Lower lobe of right lung (tissue), 2 donors: ENCODE data around the gene UBE2M. TPM values are rescaled to one million over a fixed set of nuclear protein-coding genes. Genes with fewer than 3 reads are reported as not detected.

Experiments
- ATAC-seq, 2 donors: fragments of 200-7000 bp; cut with Tn5 transposase; one replicate each; pipeline ENCODE4 v1.9.1; 2020 to 2022; ENCODE audit warnings: mild to moderate bottlenecking in 2 of 2, moderate library complexity in 2 of 2
- DNase-seq: peaks from one replicate; pipeline ENCODE4 v3.0.0-alpha.2; 2020
- H3K27ac ChIP-seq: fragments of 200-600 bp; one replicate; pipeline ENCODE4 v1.8.0; 2022
- H3K27me3 ChIP-seq: fragments of 200-600 bp; one replicate; pipeline ENCODE4 v1.8.0; 2022; ENCODE audit warnings: low read depth
- H3K36me3 ChIP-seq: fragments of 200-600 bp; one replicate; pipeline ENCODE4 v1.8.0; 2022; ENCODE audit warnings: mild to moderate bottlenecking
- H3K4me1 ChIP-seq: fragments of 200-600 bp; one replicate; pipeline ENCODE4 v1.8.0; 2022
- H3K4me3 ChIP-seq: fragments of 200-600 bp; one replicate; pipeline ENCODE4 v1.8.0; 2022; ENCODE audit warnings: mild to moderate bottlenecking
- H3K9me3 ChIP-seq: fragments of 200-600 bp; one replicate; pipeline ENCODE4 v1.8.0; 2022
- intact Hi-C: fragments of 100-400 bp; cut with DNase I; formaldehyde crosslinking; loops from one replicate; pipeline ENCODE4 v1.11.0; 2022
- total RNA-seq: library from RNA; stranded (reverse); fragmentation: NEBNext Ultra II Directional; extraction: Animal tissue kit (Norgen Biotek cat#: 25700); gene quantifications from one replicate; pipeline ENCODE4 v1.2.1, GENCODE V29; 2021
- TF ChIP-seq, protein P1 (sequence below): fragments of 200-600 bp; IDR thresholded peaks from one replicate; pipeline ENCODE4 v1.8.0; 2022; ENCODE audit warnings: antibody characterized with exemption, mild to moderate bottlenecking
- donor health status: DM: no; HTN: yes; CAD: no; lungs with severe emphysema.

The UBE2M gene
- total RNA-seq, 1 donor from 2014 or later = 50.4 TPM

GRCh38 chr19:58561373-58562121, 3.1 kb upstream of the UBE2M start:
- peak overlapping the region; percentile 57 for H3K4me3 ChIP-seq
- no peak for DNase-seq
- H3K27ac ChIP-seq = no peak overlapping the region
- peaks cover 6% of the 10 kb centered on the region for H3K27me3 ChIP-seq
- TF ChIP-seq, protein P1, sequence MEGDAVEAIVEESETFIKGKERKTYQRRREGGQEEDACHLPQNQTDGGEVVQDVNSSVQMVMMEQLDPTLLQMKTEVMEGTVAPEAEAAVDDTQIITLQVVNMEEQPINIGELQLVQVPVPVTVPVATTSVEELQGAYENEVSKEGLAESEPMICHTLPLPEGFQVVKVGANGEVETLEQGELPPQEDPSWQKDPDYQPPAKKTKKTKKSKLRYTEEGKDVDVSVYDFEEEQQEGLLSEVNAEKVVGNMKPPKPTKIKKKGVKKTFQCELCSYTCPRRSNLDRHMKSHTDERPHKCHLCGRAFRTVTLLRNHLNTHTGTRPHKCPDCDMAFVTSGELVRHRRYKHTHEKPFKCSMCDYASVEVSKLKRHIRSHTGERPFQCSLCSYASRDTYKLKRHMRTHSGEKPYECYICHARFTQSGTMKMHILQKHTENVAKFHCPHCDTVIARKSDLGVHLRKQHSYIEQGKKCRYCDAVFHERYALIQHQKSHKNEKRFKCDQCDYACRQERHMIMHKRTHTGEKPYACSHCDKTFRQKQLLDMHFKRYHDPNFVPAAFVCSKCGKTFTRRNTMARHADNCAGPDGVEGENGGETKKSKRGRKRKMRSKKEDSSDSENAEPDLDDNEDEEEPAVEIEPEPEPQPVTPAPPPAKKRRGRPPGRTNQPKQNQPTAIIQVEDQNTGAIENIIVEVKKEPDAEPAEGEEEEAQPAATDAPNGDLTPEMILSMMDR = no peak
- intact Hi-C loops = no loop called here
- peaks cover 32% of the 10 kb centered on the region for H3K4me1 ChIP-seq
- peaks cover 9% of the 10 kb centered on the region for H3K36me3 ChIP-seq
- no peaks in the 10 kb centered on the region for H3K9me3 ChIP-seq
- ATAC-seq = no peak

DNA sequence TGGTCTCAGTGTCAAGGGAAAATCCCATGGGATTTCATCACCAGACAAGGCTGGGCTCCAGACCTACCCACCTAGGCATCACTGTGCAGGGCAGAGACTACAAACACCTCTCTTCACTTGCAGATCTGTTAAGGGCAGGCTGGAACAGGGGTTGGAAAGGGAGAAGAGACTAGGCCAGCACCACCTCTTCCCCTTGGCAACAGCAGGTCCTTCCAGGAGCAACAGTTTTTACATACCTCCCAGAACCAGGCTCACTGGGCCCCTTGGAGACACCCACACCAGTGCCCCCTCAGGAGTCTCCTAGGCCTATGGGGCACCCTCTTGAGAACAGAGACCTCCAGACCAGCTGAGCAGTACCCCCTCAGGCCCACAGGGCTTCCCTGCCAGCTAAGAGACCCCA, 2.5 kb upstream of the UBE2M start:
- TF ChIP-seq, protein P1 = no peak
- no peaks in the 10 kb centered on the region for H3K9me3 ChIP-seq
- peaks cover 39% of the 10 kb centered on the region for H3K4me1 ChIP-seq
- ATAC-seq = no peak
- intact Hi-C loops = no loop called here
- no peak for DNase-seq
- peaks cover 6% of the 10 kb centered on the region for H3K27me3 ChIP-seq
- peaks cover 13% of the 10 kb centered on the region for H3K36me3 ChIP-seq
- no peak overlapping the region for H3K4me3 ChIP-seq
- no peak overlapping the region for H3K27ac ChIP-seq

- H3K4me1 ChIP-seq = peaks cover 45% of the 10 kb centered on the region
- H3K27me3 ChIP-seq = peaks cover 6% of the 10 kb centered on the region
- intact Hi-C loops = no loop called here
- ATAC-seq (no peak), DNase-seq (no peak)
- no peaks in the 10 kb centered on the region for H3K9me3 ChIP-seq
- TF ChIP-seq, protein P1 = no peak
- peak overlapping the region; percentile 66 for H3K4me3 ChIP-seq
- H3K27ac ChIP-seq = peak overlapping the region; percentile 99
- H3K36me3 ChIP-seq = peaks cover 19% of the 10 kb centered on the region
Observed at GRCh38 chr19:58560007-58560887, 1.8 kb upstream of the UBE2M start.

DNA sequence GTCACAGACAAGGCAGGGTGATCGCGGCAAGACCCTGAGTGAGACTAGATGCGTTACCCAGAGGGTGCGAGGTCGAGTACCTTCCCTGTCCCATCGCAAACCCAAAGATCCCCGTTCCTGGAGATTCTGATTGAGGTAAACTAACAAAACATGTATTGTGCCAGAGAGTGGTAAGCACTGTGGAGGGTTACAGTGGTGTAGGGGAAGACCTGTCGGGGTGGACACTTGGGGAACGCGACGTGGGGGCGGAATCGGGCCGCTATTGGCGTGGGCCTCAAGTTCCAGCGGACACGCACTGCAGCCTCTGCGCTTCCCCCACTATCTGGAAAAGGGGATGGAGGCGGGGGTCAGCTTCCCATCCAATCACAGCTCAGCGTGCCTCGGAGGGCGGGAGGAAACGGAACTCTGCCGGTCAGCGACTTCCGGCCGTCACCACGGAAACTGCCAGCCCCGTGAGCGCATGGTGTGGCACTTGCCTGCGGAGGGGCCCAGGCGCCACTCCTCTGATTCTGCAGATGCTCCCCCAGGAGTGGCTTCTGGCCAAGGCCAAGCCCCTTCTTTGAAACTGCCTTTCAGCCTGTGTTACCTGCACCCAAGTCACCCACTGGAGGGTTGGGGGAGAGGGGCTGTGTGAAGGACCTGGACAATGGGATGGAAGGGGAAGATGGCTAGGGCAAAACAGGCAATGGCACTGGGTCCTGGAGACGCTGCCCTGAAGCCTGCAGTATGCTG, 1.0 kb upstream of the UBE2M start:
- Histone ChIP-seq H3K4me3 (peak overlapping the region; percentile 66), H3K4me1 (peaks cover 47% of the 10 kb centered on the region), H3K9me3 (no peaks in the 10 kb centered on the region), H3K27me3 (peaks cover 6% of the 10 kb centered on the region), H3K27ac (peak overlapping the region; percentile 99), H3K36me3 (peaks cover 19% of the 10 kb centered on the region)
- TF ChIP-seq, protein P1 = no peak
- ATAC-seq = peak; percentile 77 to 78
- intact Hi-C loops = no loop called here
- DNase-seq = peak; percentile 93

- no peaks in the 10 kb centered on the region for H3K9me3 ChIP-seq
- DNase-seq = peak; percentile 99
- peak; percentile 87 to 90 for ATAC-seq
- TF ChIP-seq, protein P1 = no peak
- peaks cover 54% of the 10 kb centered on the region for H3K4me1 ChIP-seq
- intact Hi-C loops = no loop called here
- H3K27me3 ChIP-seq = peaks cover 6% of the 10 kb centered on the region
- peak overlapping the region; percentile 66 for H3K4me3 ChIP-seq
- H3K27ac ChIP-seq = peak overlapping the region; percentile 99
- H3K36me3 ChIP-seq = peaks cover 20% of the 10 kb centered on the region
Observed at GRCh38 chr19:58558623-58559274, 338 bp upstream of the UBE2M start.
